ENCODE measurements around the gene KRT9. TPM values are rescaled to one million over a fixed set of nuclear protein-coding genes. Genes with fewer than 3 reads are reported as not detected.

The KRT9 gene
- total RNA-seq, 1 experiment from 2014 or later: 0.15 TPM

DNA sequence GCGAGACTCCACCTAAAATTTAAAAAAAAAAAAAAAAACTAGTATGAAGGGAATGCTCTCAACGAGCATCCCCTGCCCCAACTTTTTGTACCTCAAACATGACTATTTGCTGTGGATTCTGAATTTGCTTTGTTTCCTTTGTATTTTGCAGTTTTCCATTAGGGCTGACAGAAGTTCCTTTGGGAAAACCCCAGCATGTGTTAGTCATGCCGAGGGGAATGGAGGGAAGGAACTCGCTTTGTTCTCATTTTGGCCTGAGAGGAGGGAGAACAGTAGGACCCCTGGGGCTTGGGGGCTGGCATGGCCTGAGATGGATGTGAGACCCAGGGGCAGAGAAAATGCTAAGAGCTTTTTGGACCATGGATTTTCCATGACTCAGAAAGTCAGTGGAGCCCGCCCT, 20.5 kb downstream of the KRT9 start:
- Histone ChIP-seq H3K9me2 (ENCODE audit: insufficient read depth) (no peaks in the 10 kb centered on the region), H3K9ac (ENCODE audit: low read length) (no peak overlapping the region), H3K4me3 (replicated peaks in 1 of 2; ENCODE audit: low read depth in 1 of 2, low read length in 2 of 2) (no peak overlapping the region), H3K4me2 (ENCODE audit: low read length) (no peak overlapping the region), H3K27me3 (ENCODE audit: insufficient read depth, low read length) (no peaks in the 10 kb centered on the region), H4K20me1 (ENCODE audit: insufficient read depth) (no peaks in the 10 kb centered on the region), H3K36me3 (ENCODE audit: control insufficient read depth in 1 of 2, insufficient read depth in 2 of 2, low read length in 2 of 2) (no peaks in the 10 kb centered on the region), H2AFZ (ENCODE audit: low read depth, low read length, poor library complexity, severe bottlenecking) (no peak overlapping the region), H3K4me1 (ENCODE audit: control insufficient read depth in 1 of 2, insufficient read depth in 2 of 2, low read length in 2 of 2) (peaks cover 30 to 62% of the 10 kb centered on the region in 2 experiments), H3K9me3 (ENCODE audit: control insufficient read depth in 1 of 2, insufficient read depth in 1 of 2, low read depth in 1 of 2, low read length in 2 of 2) (peaks cover 0 to 5% of the 10 kb centered on the region in 2 experiments; a peak in 1 of 4 replicates), H3K79me2 (ENCODE audit: insufficient read depth, low read length) (no peaks in the 10 kb centered on the region), H3K27ac (ENCODE audit: low read depth, low read length) (no peak overlapping the region)
- ChIA-PET POLR2A (interaction anchor here (4.2 to 5.5 kb wide), 2 partner anchors 26 to 97 kb away, joined by 25 to 148 read pairs; partner anchors contain the start of genes KRT15 and KRT19), RAD21 (ENCODE audit: low non-redundant PET in 1 of 2, low total read pairs in 2 of 2, uncharacterized antibody in 2 of 2, unreplicated experiment in 2 of 2) (no interaction called here), CTCF (interaction anchor here (1.4 to 7.3 kb wide), 4 partner anchors 28 to 112 kb away, joined by 3 to 203 read pairs (median 110); partner anchors contain the start of gene KRT15)
- TF ChIP-seq, protein P1, sequence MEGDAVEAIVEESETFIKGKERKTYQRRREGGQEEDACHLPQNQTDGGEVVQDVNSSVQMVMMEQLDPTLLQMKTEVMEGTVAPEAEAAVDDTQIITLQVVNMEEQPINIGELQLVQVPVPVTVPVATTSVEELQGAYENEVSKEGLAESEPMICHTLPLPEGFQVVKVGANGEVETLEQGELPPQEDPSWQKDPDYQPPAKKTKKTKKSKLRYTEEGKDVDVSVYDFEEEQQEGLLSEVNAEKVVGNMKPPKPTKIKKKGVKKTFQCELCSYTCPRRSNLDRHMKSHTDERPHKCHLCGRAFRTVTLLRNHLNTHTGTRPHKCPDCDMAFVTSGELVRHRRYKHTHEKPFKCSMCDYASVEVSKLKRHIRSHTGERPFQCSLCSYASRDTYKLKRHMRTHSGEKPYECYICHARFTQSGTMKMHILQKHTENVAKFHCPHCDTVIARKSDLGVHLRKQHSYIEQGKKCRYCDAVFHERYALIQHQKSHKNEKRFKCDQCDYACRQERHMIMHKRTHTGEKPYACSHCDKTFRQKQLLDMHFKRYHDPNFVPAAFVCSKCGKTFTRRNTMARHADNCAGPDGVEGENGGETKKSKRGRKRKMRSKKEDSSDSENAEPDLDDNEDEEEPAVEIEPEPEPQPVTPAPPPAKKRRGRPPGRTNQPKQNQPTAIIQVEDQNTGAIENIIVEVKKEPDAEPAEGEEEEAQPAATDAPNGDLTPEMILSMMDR (IDR thresholded peaks at IDR 0.05 in 2 of 3, conservative IDR thresholded peaks at IDR 0.05 in 1 of 3; ENCODE audit: borderline replicate concordance in 1 of 3, insufficient read depth in 1 of 3, low read depth in 2 of 3, low read length in 2 of 3): no peak
- TF ChIP-seq, protein P2, sequence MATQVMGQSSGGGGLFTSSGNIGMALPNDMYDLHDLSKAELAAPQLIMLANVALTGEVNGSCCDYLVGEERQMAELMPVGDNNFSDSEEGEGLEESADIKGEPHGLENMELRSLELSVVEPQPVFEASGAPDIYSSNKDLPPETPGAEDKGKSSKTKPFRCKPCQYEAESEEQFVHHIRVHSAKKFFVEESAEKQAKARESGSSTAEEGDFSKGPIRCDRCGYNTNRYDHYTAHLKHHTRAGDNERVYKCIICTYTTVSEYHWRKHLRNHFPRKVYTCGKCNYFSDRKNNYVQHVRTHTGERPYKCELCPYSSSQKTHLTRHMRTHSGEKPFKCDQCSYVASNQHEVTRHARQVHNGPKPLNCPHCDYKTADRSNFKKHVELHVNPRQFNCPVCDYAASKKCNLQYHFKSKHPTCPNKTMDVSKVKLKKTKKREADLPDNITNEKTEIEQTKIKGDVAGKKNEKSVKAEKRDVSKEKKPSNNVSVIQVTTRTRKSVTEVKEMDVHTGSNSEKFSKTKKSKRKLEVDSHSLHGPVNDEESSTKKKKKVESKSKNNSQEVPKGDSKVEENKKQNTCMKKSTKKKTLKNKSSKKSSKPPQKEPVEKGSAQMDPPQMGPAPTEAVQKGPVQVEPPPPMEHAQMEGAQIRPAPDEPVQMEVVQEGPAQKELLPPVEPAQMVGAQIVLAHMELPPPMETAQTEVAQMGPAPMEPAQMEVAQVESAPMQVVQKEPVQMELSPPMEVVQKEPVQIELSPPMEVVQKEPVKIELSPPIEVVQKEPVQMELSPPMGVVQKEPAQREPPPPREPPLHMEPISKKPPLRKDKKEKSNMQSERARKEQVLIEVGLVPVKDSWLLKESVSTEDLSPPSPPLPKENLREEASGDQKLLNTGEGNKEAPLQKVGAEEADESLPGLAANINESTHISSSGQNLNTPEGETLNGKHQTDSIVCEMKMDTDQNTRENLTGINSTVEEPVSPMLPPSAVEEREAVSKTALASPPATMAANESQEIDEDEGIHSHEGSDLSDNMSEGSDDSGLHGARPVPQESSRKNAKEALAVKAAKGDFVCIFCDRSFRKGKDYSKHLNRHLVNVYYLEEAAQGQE (IDR thresholded peaks at IDR 0.05; ENCODE audit: low read depth): no peak
- TF ChIP-seq ZFX (IDR thresholded peaks at IDR 0.05): no peak
- no peak for TF ChIP-seq SRF (IDR thresholded peaks at IDR 0.05; ENCODE audit: low read depth)
- no peak for TF ChIP-seq EGR1 (IDR thresholded peaks at IDR 0.05; ENCODE audit: low read depth)
- TF ChIP-seq, protein P3, sequence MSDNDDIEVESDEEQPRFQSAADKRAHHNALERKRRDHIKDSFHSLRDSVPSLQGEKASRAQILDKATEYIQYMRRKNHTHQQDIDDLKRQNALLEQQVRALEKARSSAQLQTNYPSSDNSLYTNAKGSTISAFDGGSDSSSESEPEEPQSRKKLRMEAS (IDR thresholded peaks at IDR 0.05): no peak
- TF ChIP-seq, protein P4, sequence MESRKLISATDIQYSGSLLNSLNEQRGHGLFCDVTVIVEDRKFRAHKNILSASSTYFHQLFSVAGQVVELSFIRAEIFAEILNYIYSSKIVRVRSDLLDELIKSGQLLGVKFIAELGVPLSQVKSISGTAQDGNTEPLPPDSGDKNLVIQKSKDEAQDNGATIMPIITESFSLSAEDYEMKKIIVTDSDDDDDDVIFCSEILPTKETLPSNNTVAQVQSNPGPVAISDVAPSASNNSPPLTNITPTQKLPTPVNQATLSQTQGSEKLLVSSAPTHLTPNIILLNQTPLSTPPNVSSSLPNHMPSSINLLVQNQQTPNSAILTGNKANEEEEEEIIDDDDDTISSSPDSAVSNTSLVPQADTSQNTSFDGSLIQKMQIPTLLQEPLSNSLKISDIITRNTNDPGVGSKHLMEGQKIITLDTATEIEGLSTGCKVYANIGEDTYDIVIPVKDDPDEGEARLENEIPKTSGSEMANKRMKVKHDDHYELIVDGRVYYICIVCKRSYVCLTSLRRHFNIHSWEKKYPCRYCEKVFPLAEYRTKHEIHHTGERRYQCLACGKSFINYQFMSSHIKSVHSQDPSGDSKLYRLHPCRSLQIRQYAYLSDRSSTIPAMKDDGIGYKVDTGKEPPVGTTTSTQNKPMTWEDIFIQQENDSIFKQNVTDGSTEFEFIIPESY (IDR thresholded peaks at IDR 0.05; ENCODE audit: extremely low read depth, insufficient replicate concordance, low read length): no peak
- no peak for TF ChIP-seq SIN3A (IDR thresholded peaks at IDR 0.05; ENCODE audit: low read depth)
- TF ChIP-seq ELF1 (IDR thresholded peaks at IDR 0.05; ENCODE audit: borderline replicate concordance, low read depth): no peak
- TF ChIP-seq POLR2A (IDR thresholded peaks at IDR 0.05; ENCODE audit: borderline replicate concordance, extremely low read depth, insufficient read depth, insufficient read length): no peak
- TF ChIP-seq, protein P5, sequence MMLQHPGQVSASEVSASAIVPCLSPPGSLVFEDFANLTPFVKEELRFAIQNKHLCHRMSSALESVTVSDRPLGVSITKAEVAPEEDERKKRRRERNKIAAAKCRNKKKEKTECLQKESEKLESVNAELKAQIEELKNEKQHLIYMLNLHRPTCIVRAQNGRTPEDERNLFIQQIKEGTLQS (IDR thresholded peaks at IDR 0.05): no peak
- TF ChIP-seq SP1 (IDR thresholded peaks at IDR 0.05; ENCODE audit: low read depth): no peak
- TF ChIP-seq EZH2 (IDR thresholded peaks at IDR 0.05): no peak
- TF ChIP-seq RAD21 (IDR thresholded peaks at IDR 0.05; ENCODE audit: low read depth): no peak
- TF ChIP-seq YY1 (IDR thresholded peaks at IDR 0.05; ENCODE audit: extremely low read depth, insufficient replicate concordance, low read depth, low read length): no peak
- TF ChIP-seq ZNF274 (IDR thresholded peaks at IDR 0.05; ENCODE audit: low read depth, low read length): no peak
- no peak for TF ChIP-seq CEBPB (IDR thresholded peaks at IDR 0.05; ENCODE audit: low read depth)
- no peak for TF ChIP-seq JUND (IDR thresholded peaks at IDR 0.05)
- no peak for TF ChIP-seq CBX3 (IDR thresholded peaks at IDR 0.05; ENCODE audit: low read depth)
- no peak for TF ChIP-seq TCF7L2 (IDR thresholded peaks at IDR 0.05; ENCODE audit: borderline replicate concordance, extremely low read depth, insufficient read depth, insufficient read length)
- intact Hi-C loops (cut with micrococcal nuclease): no loop called here
- ATAC-seq (no peak), DNase-seq (ENCODE audit: low read depth, low spot score) (no peak)
- no TSS peak for BruUV-seq (replicated peaks)
